GM12878 (cell line): ENCODE measurements around the gene HEXA. TPM values are rescaled to one million over a fixed set of nuclear protein-coding genes. Genes with fewer than 3 reads are reported as not detected.
A peak's percentile ranks its signal among the peaks of the same experiment; 100 is the strongest.

Source experiments
- ATAC-seq: fragments of 200-7000 bp; cut with Tn5 transposase; 3 replicates; pipeline ENCODE4 v1.9.1; 2020; ENCODE audit warnings: mild to moderate bottlenecking, moderate library complexity
- BruUV-seq: library from RNA; stranded (reverse); fragments of 400-500 nt; replicated peaks from 2 replicates; lab custom pipeline; 2021; lab: Mats Ljungman, UMichigan
- CTCF ChIA-PET: fragments of 300-600 bp; sonication (Branson Sonifier 250); formaldehyde crosslinking; extraction: SDS; loops from one replicate; lab custom pipeline; 2021; ENCODE audit warnings: inconsistent platforms; lab: Yijun Ruan, JAX
- POLR2A ChIA-PET: fragments of 350-600 bp; formaldehyde crosslinking; extraction: SDS; loops from one replicate; lab custom pipeline; 2021; ENCODE audit warnings: inconsistent platforms; lab: Charles Lee
- RAD21 ChIA-PET: fragments of 300-600 bp; sonication (Branson Sonifier 250); formaldehyde crosslinking; loops from one replicate; lab custom pipeline; 2023; ENCODE audit warnings: antibody characterized with exemption; ENCODE audit not compliant: unreplicated experiment; lab: Charles Lee
- SMC1A ChIA-PET: fragments of 300-600 bp; sonication (Branson Sonifier 250); formaldehyde crosslinking; loops from one replicate; lab custom pipeline; 2023; ENCODE audit not compliant: unreplicated experiment, uncharacterized antibody; lab: Charles Lee
- DNase-seq: peaks from one replicate; pipeline ENCODE4 v3.0.0-alpha.2; 2011; ENCODE audit warnings: low read depth, low spot score
- FAIRE-seq: peaks from 3 replicates; lab custom pipeline; 2011; peaks lifted over from hg19 to GRCh38; lab: Jason Lieb, UNC
- H2AFZ ChIP-seq: 2 replicates; pipeline ENCODE4 v1.6.0; 2011; ENCODE audit warnings: low read depth, low read length, control low read depth; ENCODE audit not compliant: control insufficient read depth
- H3K27ac ChIP-seq: 2 replicates; pipeline ENCODE4 v1.5.1; 2011; ENCODE audit warnings: control low read depth; ENCODE audit not compliant: control insufficient read depth, insufficient read depth
- H3K27me3 ChIP-seq, 2 experiments: replicated peaks in 1 of 2; 2 replicates each; pipeline versions ENCODE4 v1.6.0 to v1.6.1; 2011; ENCODE audit warnings: low read length in 1 of 2; ENCODE audit not compliant: control insufficient read depth in 2 of 2, insufficient read depth in 2 of 2
- H3K36me3 ChIP-seq, 2 experiments: 2 replicates each; pipeline ENCODE4 v1.5.1; 2011; ENCODE audit warnings: low read length in 1 of 2; ENCODE audit not compliant: control insufficient read depth in 2 of 2, insufficient read depth in 2 of 2
- H3K4me1 ChIP-seq: 2 replicates; pipeline ENCODE4 v1.6.1; 2011; ENCODE audit warnings: mild to moderate bottlenecking, low read length, moderate library complexity, mixed read lengths; ENCODE audit not compliant: control insufficient read depth, insufficient read depth
- H3K4me2 ChIP-seq: 2 replicates; pipeline ENCODE4 v1.6.0; 2011; ENCODE audit warnings: control low read depth; ENCODE audit not compliant: control insufficient read depth, insufficient read depth
- H3K4me3 ChIP-seq: fragments of 200-600 bp; sonication (generic); 2 replicates; pipeline ENCODE4 v1.5.1; 2016
- H3K79me2 ChIP-seq: 2 replicates; pipeline ENCODE4 v1.6.0; 2011; ENCODE audit warnings: low read length; ENCODE audit not compliant: control insufficient read depth, insufficient read depth
- H3K9ac ChIP-seq: 2 replicates; pipeline ENCODE4 v1.8.0; 2011; ENCODE audit warnings: low read length, control low read depth, mixed read lengths; ENCODE audit not compliant: control insufficient read depth, insufficient read depth
- H3K9me3 ChIP-seq: replicated peaks from 3 replicates; pipeline ENCODE4 v1.5.1; 2011; ENCODE audit warnings: mild to moderate bottlenecking, low read length; ENCODE audit not compliant: control insufficient read depth, insufficient read depth
- H4K20me1 ChIP-seq: 2 replicates; pipeline ENCODE4 v1.6.0; 2011; ENCODE audit not compliant: control insufficient read depth, insufficient read depth
- BACH1 ChIP-seq: fragments of 450-650 bp; IDR thresholded peaks from 2 replicates; pipeline ENCODE4 v1.6.1; 2017; ENCODE audit warnings: mild to moderate bottlenecking, borderline replicate concordance
- CREM ChIP-seq: IDR thresholded peaks from 2 replicates; pipeline ENCODE4 v1.6.1; 2014; ENCODE audit warnings: antibody characterized with exemption, low read depth
- FOS ChIP-seq: IDR thresholded peaks from 3 replicates; pipeline ENCODE4 v1.6.1; 2011; ENCODE audit warnings: borderline replicate concordance; ENCODE audit not compliant: insufficient read length; ENCODE audit errors: extremely low read depth
- IRF3 ChIP-seq: fragments of 450-650 bp; IDR thresholded peaks from 2 replicates; pipeline ENCODE4 v1.6.1; 2014; ENCODE audit warnings: mild to moderate bottlenecking
- MEF2A ChIP-seq: IDR thresholded peaks from 2 replicates; pipeline ENCODE4 v1.6.1; 2011; ENCODE audit warnings: low read depth, mild to moderate bottlenecking, low read length, moderate library complexity; ENCODE audit not compliant: insufficient read depth
- PKNOX1 ChIP-seq: fragments of 450-650 bp; IDR thresholded peaks from 2 replicates; pipeline ENCODE4 v1.6.1; 2016; ENCODE audit warnings: mild to moderate bottlenecking
- TCF12 ChIP-seq: IDR thresholded peaks from 2 replicates; pipeline ENCODE4 v1.6.1; 2011; ENCODE audit warnings: low read depth, mild to moderate bottlenecking, low read length
- YY1 ChIP-seq: IDR thresholded peaks from 2 replicates; pipeline ENCODE4 v1.6.1; 2011; ENCODE audit warnings: low read depth, mild to moderate bottlenecking, low read length
- WGBS: methylation state at CpG from one replicate; pipeline ENCODE4 v1.1.6; 2016; ENCODE audit warnings: low lambda C conversion rate; ENCODE audit not compliant: insufficient replicate concordance, insufficient coverage; ENCODE audit errors: missing lambda C conversion rate; 5-methylcytosine and 5-hydroxymethylcytosine counted together
- in situ Hi-C: fragments of 300-500 bp; cut with MboI; formaldehyde crosslinking; loops from 9 replicates; pipeline ENCODE4 v1.14.3; 2018; ENCODE audit warnings: mixed read lengths
- intact Hi-C: fragments of 100-400 bp; cut with micrococcal nuclease; formaldehyde crosslinking; loops from one replicate; pipeline ENCODE4 v1.14.2; 2022; ENCODE audit not compliant: unreplicated experiment
- polyA plus RNA-seq, 11 experiments: library from polyadenylated mRNA; depleted of rRNA in 4 of 11; unstranded in 6 of 11; stranded (reverse) in 5 of 11; fragments of >200 nt; fragmentation: Nextera tagmentation in 4 of 11; fragmentation: Illumina TruSeq in 1 of 11; extraction: Ambion mirVana in 4 of 11; extraction: Trizol in 1 of 11; gene quantifications; 1 replicate in 1 of 11; 2 replicates in 10 of 11; pipeline versions ENCODE4 v1.2.1 to v1.2.3, GENCODE V29; 2011 to 2016; ENCODE audit warnings: inconsistent platforms in 2 of 11, missing spikeins in 2 of 11, low read depth in 1 of 11
- total RNA-seq, 4 experiments: library from RNA; depleted of rRNA in 3 of 4; stranded (reverse); fragments of >200 nt in 3 of 4; fragmentation: Illumina TruSeq in 1 of 4; extraction: Trizol in 1 of 4; gene quantifications; 2 replicates each; pipeline versions ENCODE4 v1.2.1 to v1.2.3, GENCODE V29; 2013 to 2021
- TF ChIP-seq, protein P1 (sequence below): IDR thresholded peaks from 2 replicates; pipeline ENCODE4 v1.6.1; 2012; ENCODE audit warnings: mild to moderate bottlenecking, low read depth, low read length

HEXA gene
- total and polyA plus RNA-seq, 10 of the 15 experiments (the other 5 are each of a cell fraction or from before 2014, with no cell fraction given) = 24.5 to 151 (median 69.3) TPM

GRCh38 chr15:72319985-72320671 lies 55.7 kb downstream of the HEXA start, which contains the start of gene CELF6 (continued):
- peak; percentile 75; the same call in 1 of the 2 replicates for TF ChIP-seq PKNOX1
- TF ChIP-seq CREM = peak; percentile 44; the same call in 1 of the 2 replicates
- TF ChIP-seq TCF12 = 0 out of 2 replicates have a peak, but pooled peaks have one; percentile 16
- peak; percentile 77 for TF ChIP-seq BACH1
- TF ChIP-seq IRF3 = no peak

DNA sequence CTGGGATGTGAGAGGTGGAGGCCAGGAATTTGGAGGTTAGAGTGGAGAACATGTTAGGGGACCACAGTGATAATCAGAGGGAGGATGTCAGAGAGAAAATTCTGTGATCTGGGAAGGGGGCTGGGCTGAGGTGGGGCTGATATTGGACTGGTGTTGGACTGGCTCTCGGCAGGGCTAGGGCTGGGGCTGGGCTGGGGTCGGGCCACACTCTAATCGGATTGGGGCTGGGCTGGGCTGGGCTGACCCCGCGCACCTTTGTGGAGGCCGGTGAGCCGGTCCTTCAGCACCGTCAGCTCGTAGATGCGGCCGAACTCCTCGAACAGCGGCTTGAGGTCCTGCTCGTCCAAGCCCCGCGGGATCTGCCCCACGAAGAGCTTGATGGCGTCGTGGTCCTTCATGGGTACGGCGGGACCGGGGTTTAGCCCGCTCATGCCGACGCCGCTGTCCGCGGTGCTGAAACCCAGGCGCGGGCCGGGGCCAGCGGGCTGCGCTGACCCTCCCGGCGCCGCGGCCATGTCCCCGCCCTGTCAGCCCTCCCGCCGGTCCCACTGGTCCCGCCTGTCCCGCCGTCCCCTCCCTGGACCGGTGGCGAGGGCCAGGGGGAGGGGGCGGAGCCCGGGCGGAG lies 56.3 kb downstream of the HEXA start:
- WGBS = 36% methylated on average over 17 of the region's 48 CpGs
- SMC1A ChIA-PET = no interaction called here
- no peaks in the 10 kb centered on the region for H3K36me3 ChIP-seq
- H3K9me3 ChIP-seq = no peaks in the 10 kb centered on the region; the same call in 2 of the 3 replicates
- BruUV-seq = no TSS peak
- CTCF ChIA-PET = no interaction called here
- no peak overlapping the region for H3K27ac ChIP-seq
- H4K20me1 ChIP-seq = no peaks in the 10 kb centered on the region
- no peaks in the 10 kb centered on the region for H3K79me2 ChIP-seq
- TF ChIP-seq FOS (no peak), YY1 (no peak), MEF2A (no peak)
- TF ChIP-seq, protein P1, sequence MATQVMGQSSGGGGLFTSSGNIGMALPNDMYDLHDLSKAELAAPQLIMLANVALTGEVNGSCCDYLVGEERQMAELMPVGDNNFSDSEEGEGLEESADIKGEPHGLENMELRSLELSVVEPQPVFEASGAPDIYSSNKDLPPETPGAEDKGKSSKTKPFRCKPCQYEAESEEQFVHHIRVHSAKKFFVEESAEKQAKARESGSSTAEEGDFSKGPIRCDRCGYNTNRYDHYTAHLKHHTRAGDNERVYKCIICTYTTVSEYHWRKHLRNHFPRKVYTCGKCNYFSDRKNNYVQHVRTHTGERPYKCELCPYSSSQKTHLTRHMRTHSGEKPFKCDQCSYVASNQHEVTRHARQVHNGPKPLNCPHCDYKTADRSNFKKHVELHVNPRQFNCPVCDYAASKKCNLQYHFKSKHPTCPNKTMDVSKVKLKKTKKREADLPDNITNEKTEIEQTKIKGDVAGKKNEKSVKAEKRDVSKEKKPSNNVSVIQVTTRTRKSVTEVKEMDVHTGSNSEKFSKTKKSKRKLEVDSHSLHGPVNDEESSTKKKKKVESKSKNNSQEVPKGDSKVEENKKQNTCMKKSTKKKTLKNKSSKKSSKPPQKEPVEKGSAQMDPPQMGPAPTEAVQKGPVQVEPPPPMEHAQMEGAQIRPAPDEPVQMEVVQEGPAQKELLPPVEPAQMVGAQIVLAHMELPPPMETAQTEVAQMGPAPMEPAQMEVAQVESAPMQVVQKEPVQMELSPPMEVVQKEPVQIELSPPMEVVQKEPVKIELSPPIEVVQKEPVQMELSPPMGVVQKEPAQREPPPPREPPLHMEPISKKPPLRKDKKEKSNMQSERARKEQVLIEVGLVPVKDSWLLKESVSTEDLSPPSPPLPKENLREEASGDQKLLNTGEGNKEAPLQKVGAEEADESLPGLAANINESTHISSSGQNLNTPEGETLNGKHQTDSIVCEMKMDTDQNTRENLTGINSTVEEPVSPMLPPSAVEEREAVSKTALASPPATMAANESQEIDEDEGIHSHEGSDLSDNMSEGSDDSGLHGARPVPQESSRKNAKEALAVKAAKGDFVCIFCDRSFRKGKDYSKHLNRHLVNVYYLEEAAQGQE = peak; percentile 89
- H3K4me1 ChIP-seq = 0 out of 2 replicates have a peak, but pooled peaks cover 2% of the 10 kb centered on the region
- FAIRE-seq = no peak
- POLR2A ChIA-PET = no interaction called here
- RAD21 ChIA-PET = no interaction called here
- H3K4me2 ChIP-seq = no peak overlapping the region
- no peak overlapping the region for H2AFZ ChIP-seq
- in situ Hi-C loops = no loop called here
- H3K9ac ChIP-seq = no peak overlapping the region
- ATAC-seq = peak; percentile 18; the same call in 2 of the 3 replicates
- H3K27me3 ChIP-seq = no peaks in the 10 kb centered on the region
- DNase-seq = no peak
- H3K4me3 ChIP-seq = no peak overlapping the region
- intact Hi-C loops = no loop called here
